Measurements from ENCODE around the gene TPRN. TPM values are rescaled to one million over a fixed set of nuclear protein-coding genes. Genes with fewer than 3 reads are reported as not detected.
A peak's percentile ranks its signal among the peaks of the same experiment; 100 is the strongest.

TPRN gene
- total and polyA plus RNA-seq, 9 of the 15 experiments (the other 6 are each of a cell fraction or from before 2014, with no cell fraction given), result 0.31 to 31.9 (median 4.4) TPM

GRCh38 chr9:137188490-137189296, 11.8 kb downstream of the TPRN start, which contains the start of the genes ANAPC2 and SSNA1 (continued):
- TF ChIP-seq ZNF740 (CRISPR knock-in tag; IDR thresholded peaks at IDR 0.05) (peak; percentile 100), ZNF740 (tag; IDR thresholded peaks at IDR 0.05) (peak in 1 of 2 experiments; percentile 94; a peak in 2 of 4 replicates), U2AF1 (optimal IDR thresholded peaks at IDR 0.05; ENCODE audit: low read depth, low read length) (peak; percentile 96), ZFP30 (CRISPR knock-in tag; IDR thresholded peaks at IDR 0.05; ENCODE audit: borderline replicate concordance) (no peak), SMARCA5 (IDR thresholded peaks at IDR 0.05) (peak; percentile 51; the same call in 1 of the 2 replicates), ID3 (CRISPR knock-in tag; IDR thresholded peaks at IDR 0.05) (no peak), ID3 (tag; IDR thresholded peaks at IDR 0.05) (0 out of 2 replicates have a peak, but pooled peaks have one; percentile 64), ZNF668 (CRISPR knock-in tag; IDR thresholded peaks at IDR 0.05) (no peak), ZBTB17 (CRISPR knock-in tag; IDR thresholded peaks at IDR 0.05) (peak; percentile 46; the same call in 1 of the 2 replicates), NKRF (IDR thresholded peaks at IDR 0.05; ENCODE audit: borderline replicate concordance) (peak; percentile 86), ZNF699 (CRISPR knock-in tag; IDR thresholded peaks at IDR 0.05; ENCODE audit: insufficient replicate concordance) (no peak), TCF7L2 (IDR thresholded peaks at IDR 0.05; ENCODE audit: low read depth, low read length) (no peak), PHF20 (IDR thresholded peaks at IDR 0.05; ENCODE audit: partially characterized antibody) (peak; percentile 100)
- TF ChIP-seq, protein P1, sequence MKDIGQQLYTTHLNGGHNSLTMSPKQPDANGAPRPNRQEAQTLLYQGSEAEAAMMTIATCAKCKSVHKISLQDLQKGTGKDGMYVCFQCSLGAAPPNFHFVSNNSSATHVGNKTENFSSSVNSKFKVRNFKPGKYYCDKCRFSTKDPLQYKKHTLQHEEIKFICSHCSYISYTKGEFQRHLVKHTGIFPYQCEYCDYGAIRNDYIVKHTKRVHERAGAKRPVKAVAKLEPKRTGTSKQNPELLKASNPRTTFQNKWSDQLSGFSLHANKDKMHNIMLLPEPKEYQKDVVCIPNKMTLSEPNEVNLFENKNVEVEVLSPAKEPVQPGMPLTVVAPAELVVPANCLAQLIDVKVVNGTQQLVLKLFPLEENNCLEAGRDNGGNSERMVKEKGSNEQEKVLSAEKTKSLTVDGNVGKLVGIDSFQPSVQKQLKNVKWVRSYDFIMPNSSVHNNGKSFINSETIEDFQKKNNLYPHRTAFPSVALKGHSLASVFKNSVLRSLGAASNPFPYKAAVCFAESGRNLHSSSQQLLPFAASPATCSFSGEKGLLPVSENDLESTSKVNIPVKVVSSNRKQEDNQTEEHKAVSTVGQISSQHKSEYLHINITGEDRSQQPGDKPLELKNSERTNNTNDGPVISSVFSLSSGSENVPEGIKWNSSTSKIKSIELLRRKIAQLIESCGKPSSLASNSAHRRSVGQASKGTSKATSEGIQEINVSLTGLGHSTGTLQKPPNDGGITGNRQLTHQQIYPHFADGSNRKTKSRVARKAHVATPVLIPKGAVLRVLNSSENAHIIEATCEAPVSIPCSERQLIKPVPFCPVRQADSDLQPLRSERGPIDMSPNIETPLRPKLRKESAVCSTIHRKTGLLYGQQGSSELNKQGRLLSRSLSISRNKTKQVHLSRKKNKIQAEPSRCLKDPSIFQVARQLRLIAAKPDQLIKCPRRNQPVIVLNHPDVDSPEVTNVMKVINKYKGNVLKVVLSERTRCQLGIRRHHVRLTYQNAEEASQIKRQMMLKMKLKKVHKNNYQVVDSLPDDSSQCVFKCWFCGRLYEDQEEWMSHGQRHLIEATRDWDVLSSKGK (CRISPR knock-in tag; IDR thresholded peaks at IDR 0.05), result no peak
- TF ChIP-seq, protein P2, sequence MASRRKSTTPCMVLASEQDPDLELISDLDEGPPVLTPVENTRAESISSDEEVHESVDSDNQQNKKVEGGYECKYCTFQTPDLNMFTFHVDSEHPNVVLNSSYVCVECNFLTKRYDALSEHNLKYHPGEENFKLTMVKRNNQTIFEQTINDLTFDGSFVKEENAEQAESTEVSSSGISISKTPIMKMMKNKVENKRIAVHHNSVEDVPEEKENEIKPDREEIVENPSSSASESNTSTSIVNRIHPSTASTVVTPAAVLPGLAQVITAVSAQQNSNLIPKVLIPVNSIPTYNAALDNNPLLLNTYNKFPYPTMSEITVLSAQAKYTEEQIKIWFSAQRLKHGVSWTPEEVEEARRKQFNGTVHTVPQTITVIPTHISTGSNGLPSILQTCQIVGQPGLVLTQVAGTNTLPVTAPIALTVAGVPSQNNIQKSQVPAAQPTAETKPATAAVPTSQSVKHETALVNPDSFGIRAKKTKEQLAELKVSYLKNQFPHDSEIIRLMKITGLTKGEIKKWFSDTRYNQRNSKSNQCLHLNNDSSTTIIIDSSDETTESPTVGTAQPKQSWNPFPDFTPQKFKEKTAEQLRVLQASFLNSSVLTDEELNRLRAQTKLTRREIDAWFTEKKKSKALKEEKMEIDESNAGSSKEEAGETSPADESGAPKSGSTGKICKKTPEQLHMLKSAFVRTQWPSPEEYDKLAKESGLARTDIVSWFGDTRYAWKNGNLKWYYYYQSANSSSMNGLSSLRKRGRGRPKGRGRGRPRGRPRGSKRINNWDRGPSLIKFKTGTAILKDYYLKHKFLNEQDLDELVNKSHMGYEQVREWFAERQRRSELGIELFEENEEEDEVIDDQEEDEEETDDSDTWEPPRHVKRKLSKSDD (conservative IDR thresholded peaks at IDR 0.05; ENCODE audit: low read length), result peak; percentile 92; the same call in 1 of the 2 replicates
